Rectal smooth muscle tissue (tissue), 1 donor: Measurements from ENCODE around the gene SAP30BP.

ENCODE experiments used
- H3K27ac ChIP-seq: one replicate; pipeline ENCODE4 v1.7.0; 2013; ENCODE audit warnings: low read depth, low read length, inconsistent platforms
- H3K27me3 ChIP-seq: one replicate; pipeline ENCODE4 v1.7.0; 2013; ENCODE audit warnings: low read length; ENCODE audit not compliant: control insufficient read depth, insufficient read depth
- H3K36me3 ChIP-seq: one replicate; pipeline ENCODE4 v1.7.0; 2013; ENCODE audit warnings: low read length; ENCODE audit not compliant: control insufficient read depth, insufficient read depth
- H3K4me1 ChIP-seq: one replicate; pipeline ENCODE4 v1.7.0; 2013; ENCODE audit warnings: low read length; ENCODE audit not compliant: control insufficient read depth, insufficient read depth
- H3K4me3 ChIP-seq: one replicate; pipeline ENCODE4 v1.7.0; 2013; ENCODE audit warnings: low read length
- H3K9ac ChIP-seq: one replicate; pipeline ENCODE4 v1.7.0; 2013; ENCODE audit warnings: low read length

SAP30BP gene

DNA sequence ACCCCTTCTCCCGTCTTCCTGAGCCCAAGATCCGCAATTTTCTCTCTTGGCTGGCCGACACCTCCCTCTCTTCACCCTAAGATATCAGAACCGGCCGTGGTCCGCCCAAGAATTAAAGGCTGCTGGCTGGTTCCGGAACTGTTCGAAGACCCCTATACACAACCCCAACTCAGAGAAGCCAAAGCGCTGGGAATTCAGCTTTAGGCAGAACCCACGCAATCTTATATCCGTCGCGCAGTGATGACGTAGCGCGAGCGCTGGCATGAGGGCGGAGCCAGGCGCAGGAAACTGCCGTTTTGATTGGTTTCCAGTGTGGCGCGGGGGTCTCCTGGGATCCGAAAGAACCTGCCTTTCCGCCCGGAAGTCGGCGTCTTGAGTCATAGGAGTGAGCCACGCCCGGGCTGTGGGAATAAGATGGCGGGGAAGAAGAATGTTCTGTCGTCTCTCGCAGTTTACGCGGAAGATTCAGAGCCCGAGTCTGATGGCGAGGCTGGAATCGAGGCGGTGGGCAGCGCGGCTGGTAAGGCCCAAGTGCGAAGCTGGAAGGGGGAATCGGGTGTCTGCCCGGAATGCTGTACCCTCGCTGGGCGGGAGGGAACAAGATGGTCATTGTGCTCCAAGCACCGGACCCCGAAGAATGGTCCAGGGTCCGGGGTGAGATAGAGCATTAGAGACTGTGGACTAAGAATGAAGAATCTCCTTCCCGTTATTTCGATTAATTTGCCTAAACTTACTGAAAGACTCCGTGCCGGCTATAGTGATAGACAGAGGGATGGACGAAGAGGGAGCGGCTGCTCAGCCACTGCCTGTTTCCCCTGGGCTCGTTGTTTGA lies at the start of gene SAP30BP, which contains the start of gene RECQL5:
Gene SAP30BP (plus strand): TSS at position 380 of the 832 bp plus-strand sequence. CDS start 35 bp downstream, at position 415.
Gene RECQL5 (minus strand): TSS at position 196 of the 832 bp plus-strand sequence. CDS start 597 bp downstream, outside the sequence.
- Histone ChIP-seq H3K27me3 (no peaks in the 10 kb centered on the region), H3K27ac (peak within 1 kb of the TSS; percentile 87), H3K9ac (peak within 1 kb of the TSS; percentile 91), H3K4me3 (peak within 1 kb of the TSS; percentile 95), H3K36me3 (peaks cover 25% of the 10 kb centered on the region), H3K4me1 (peaks cover 15% of the 10 kb centered on the region)

DNA sequence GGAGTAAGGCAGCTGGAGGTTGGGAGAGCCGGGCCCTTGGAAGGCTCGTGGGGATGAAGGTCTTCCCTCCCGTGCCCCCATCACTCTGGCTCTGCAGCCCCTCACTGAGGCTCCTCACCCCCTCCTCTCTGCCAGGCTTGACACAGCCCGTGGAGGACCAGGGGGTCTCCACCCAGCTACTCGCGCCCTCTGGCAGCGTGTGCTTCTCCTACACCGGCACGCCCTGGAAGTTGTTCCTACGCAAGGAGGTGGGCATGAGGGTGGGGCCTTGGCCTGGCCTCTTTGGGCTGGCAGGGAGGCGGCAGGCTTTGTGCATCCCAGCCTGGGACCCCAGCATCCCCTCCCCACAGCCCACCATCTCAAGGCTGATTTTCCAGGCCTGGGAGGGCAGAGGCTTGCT lies 49.5 kb upstream of the SAP30BP start:
- Histone ChIP-seq H3K4me1 (no peaks in the 10 kb centered on the region), H3K9ac (no peak overlapping the region), H3K4me3 (no peak overlapping the region), H3K36me3 (peaks cover 33% of the 10 kb centered on the region), H3K27ac (no peak overlapping the region), H3K27me3 (no peaks in the 10 kb centered on the region)

DNA sequence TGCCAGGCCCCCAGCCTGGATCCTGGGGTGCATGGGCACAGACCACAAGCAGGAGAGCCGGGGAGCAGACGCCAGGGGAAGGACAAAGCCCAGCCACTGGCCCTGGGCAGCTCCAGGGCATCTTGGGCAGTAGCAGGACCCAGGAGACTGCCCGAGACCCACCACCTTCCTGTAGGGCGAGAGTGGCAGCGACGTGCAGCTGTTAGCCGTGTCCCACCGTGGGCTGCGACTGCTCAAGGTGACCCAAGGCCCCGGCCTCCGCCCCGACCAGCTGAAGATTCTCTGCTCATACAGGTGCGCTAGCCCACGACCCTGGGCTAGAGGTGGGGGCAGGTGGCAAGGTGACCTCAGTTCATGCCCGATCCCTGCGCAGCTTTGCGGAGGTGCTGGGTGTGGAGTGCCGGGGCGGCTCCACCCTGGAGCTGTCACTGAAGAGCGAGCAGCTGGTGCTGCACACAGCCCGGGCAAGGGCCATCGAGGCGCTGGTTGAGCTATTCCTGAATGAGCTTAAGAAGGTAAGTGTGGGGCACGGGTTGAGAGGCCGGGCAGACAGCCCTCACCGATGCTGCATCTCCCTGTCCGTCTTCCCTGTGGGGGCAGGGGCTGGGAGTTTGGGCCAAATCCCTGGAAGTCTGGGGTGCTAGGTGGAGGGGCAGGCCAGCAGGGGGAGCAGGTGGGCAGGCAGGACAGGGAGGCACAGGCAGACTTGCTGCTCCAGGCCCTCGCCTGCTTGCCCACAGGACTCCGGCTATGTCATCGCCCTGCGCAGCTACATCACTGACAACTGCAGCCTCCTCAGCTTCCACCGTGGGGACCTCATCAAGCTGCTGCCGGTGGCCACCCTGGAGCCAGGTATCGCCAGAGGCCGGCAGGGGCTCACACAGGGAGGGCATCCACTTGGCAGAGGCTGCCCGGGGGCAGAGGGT lies 47.4 kb upstream of the SAP30BP start:
- Histone ChIP-seq H3K27me3 (no peaks in the 10 kb centered on the region), H3K27ac (no peak overlapping the region), H3K36me3 (peaks cover 29% of the 10 kb centered on the region), H3K4me1 (no peaks in the 10 kb centered on the region), H3K9ac (no peak overlapping the region), H3K4me3 (no peak overlapping the region)

DNA sequence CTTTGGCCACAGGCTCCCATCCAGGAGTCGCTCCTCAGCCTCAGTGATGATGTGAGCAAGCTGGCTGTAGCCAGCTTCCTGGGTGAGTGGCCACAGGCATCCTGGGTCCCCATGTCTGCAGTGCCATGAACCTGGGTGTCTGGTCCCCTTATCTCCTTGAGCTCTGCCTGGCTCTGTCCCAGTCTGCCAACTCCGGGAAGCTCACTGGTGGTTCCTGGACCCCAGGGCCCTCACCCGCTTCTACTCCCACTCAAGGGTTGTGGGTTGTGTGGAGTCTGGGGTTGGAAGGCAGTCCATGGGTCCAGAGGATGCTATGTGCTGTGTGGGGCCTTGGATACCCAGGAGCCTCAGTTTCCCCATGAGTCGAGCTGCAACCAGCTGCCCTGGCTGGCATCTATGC lies 45.6 kb upstream of the SAP30BP start:
- H3K27ac ChIP-seq: no peak overlapping the region
- no peaks in the 10 kb centered on the region for H3K27me3 ChIP-seq
- H3K9ac ChIP-seq: no peak overlapping the region
- no peaks in the 10 kb centered on the region for H3K4me1 ChIP-seq
- H3K4me3 ChIP-seq: no peak overlapping the region
- H3K36me3 ChIP-seq: peaks cover 27% of the 10 kb centered on the region

DNA sequence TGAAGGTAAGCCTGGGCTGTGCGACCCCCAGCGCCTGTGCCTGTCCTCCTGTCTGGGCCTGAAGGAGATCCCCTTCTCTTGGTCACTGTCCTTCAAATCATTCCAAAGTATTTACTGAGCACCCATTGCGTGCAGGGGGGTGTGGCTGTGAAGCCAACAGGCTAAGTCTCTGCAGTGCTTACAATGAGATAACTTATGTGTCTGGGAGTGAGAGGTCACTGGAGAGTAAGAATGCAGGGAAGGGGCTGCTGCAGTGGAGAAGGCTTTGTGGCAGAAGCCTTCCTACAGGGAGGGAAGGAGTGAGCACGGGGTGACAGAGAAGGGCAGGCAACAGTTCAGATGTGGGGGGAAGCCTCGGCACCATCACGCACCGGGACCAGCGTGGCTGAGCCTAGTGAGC lies 45.1 kb upstream of the SAP30BP start:
- no peak overlapping the region for H3K4me3 ChIP-seq
- no peak overlapping the region for H3K9ac ChIP-seq
- H3K4me1 ChIP-seq: no peaks in the 10 kb centered on the region
- no peaks in the 10 kb centered on the region for H3K27me3 ChIP-seq
- no peak overlapping the region for H3K27ac ChIP-seq
- peaks cover 27% of the 10 kb centered on the region for H3K36me3 ChIP-seq

DNA sequence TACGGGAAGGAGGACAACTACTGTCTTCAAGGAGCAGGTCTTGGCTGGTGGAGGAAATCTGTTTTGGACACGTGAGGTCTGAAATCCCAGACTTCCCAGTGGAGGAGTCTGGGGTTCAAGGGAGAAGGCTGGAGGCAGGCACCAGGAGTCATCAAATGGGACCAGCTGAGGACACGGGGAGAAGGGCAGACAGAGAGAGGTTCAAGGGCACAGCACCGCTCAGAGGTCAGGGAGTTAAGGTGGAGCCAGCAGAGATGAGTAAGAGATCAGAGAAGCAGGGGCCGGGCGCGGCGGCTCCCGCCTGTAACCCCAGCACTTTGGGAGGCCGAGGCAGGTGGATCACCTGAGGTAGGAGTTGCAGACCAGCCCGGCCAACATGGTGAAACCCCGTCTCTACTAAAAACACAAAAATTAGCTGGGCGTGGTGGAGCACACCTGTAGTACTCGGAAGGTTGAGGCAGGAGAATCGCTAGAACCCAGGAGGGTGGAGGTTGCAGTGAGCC lies 44.3 kb upstream of the SAP30BP start:
- Histone ChIP-seq H3K27me3 (no peaks in the 10 kb centered on the region), H3K27ac (no peak overlapping the region), H3K4me3 (no peak overlapping the region), H3K36me3 (peaks cover 26% of the 10 kb centered on the region), H3K9ac (no peak overlapping the region), H3K4me1 (no peaks in the 10 kb centered on the region)

DNA sequence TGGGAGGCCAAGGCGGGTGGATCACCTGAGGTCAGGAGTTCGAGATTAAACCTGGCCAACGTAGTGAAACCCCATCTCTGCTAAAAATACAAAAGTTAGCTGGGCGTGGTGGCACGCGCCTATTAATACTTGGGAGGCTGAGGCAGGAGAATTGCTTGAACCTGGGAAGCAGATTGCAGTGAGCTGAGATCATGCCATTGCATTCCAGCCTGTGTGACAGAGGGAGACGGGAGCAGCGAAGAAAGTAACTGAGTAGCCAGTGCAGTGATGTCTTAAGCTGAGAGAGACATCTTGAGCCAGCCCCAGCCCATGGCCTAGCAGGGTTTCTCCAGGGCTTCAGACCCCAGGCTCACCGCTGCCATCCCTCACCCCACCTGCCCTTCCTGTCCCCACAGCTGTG lies 43.8 kb upstream of the SAP30BP start:
- no peak overlapping the region for H3K4me3 ChIP-seq
- H3K27ac ChIP-seq: no peak overlapping the region
- H3K27me3 ChIP-seq: no peaks in the 10 kb centered on the region
- H3K4me1 ChIP-seq: no peaks in the 10 kb centered on the region
- H3K36me3 ChIP-seq: peaks cover 21% of the 10 kb centered on the region
- no peak overlapping the region for H3K9ac ChIP-seq

DNA sequence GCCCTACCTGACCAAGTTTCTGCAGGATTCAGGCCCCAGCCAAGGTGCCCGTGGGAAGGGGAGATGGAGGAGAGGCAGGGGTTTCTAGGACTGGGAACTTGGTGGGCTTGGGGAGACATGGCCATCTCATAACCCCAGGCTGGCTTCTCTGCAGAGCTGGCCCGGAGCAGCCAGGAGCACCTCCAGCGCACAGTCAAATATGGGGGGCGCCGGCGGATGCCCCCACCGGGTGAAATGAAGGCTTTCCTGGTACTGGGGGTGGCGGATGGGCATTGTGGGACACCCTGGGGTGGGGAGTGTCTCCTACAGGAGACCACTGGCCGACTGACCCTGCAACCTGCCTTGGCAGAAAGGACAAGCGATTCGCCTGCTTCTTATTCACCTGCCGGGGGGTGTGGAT lies 43.1 kb upstream of the SAP30BP start:
- Histone ChIP-seq H3K9ac (no peak overlapping the region), H3K27me3 (no peaks in the 10 kb centered on the region), H3K36me3 (peaks cover 15% of the 10 kb centered on the region), H3K27ac (no peak overlapping the region), H3K4me1 (no peaks in the 10 kb centered on the region), H3K4me3 (no peak overlapping the region)

DNA sequence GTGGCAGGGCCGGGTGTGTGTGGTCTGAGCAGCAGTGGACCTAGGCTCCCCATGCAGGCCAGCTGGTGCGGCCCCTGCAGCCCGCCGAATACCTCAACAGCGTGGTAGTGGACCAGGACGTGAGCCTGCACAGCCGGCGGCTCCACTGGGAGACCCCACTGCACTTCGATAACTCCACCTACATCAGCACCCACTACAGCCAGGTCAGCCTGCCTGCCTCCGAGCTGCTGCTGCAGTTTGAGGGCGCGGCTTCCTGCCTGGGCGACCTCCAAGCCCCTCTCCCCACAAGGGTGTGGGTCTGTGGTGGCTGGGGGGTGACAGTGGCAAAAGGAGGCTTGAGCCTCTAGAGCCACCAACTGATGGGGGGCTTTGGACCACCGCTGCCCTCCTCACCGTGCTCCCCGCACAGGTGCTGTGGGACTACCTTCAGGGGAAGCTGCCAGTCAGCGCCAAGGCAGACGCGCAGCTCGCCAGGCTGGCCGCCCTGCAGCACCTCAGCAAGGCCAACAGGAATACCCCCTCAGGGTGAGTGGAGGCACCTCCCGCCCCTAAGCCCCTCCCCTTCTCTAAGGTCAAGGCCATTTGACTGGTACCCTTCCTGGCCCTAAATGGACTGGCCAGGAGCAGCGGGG lies 42.3 kb upstream of the SAP30BP start:
- Histone ChIP-seq H3K36me3 (peaks cover 12% of the 10 kb centered on the region), H3K4me3 (no peak overlapping the region), H3K27me3 (no peaks in the 10 kb centered on the region), H3K9ac (no peak overlapping the region), H3K27ac (no peak overlapping the region), H3K4me1 (no peaks in the 10 kb centered on the region)

DNA sequence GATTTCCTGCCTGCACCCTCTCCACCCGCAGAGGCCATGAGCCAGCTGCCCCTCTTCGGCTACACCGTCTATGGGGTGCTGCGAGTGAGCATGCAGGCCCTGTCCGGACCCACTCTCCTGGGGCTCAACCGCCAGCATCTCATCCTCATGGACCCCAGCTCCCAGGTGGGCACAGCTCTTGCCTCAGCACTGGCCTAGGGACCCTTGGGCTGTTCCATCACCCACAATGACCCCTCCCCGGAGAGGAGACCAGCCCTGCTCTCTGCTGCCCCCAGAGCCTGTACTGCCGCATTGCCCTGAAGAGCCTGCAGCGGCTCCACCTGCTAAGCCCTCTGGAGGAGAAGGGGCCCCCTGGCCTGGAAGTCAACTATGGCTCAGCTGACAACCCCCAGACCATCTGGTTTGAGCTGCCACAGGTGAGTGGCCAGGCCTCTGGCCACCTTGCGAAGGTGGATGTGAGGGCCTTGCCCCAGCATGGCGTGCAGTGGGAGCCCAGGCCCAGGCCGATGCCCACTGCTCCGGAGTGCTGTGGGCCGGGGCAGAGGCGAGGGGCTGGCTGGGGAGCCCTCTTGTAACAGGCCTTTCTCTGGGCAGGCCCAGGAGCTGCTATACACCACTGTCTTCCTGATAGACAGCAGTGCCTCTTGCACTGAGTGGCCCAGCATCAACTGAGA lies 41.2 kb upstream of the SAP30BP start:
- H3K4me1 ChIP-seq: no peaks in the 10 kb centered on the region
- no peak overlapping the region for H3K27ac ChIP-seq
- H3K27me3 ChIP-seq: no peaks in the 10 kb centered on the region
- no peak overlapping the region for H3K4me3 ChIP-seq
- H3K36me3 ChIP-seq: peaks cover 10% of the 10 kb centered on the region
- no peak overlapping the region for H3K9ac ChIP-seq

DNA sequence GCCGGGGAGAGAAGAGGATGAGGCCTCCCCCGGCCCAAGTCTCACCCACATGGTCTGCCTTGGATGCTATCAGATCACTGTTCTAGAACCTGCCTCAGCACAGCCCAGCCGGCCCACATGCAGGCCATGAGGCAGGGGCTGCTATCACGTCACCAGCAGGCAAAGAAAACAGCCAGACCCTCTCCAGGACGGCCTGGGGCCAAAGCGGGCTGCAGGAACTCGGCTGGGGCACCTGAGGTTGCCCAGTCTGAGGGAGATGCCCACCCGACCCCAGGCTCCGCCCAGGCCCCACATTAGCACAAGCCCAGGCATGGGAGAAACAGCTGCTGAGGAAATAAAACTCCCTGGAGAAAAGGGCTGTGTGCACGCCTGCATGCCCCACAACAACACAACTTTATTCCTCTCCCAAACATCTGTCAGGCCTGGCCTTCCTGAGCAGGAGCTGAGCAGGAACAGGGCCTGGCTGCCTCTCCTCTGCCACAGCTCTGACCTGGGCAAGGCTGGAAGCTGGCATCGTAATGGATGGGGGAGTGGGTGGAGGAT lies 40.6 kb upstream of the SAP30BP start:
- Histone ChIP-seq H3K27ac (no peak overlapping the region), H3K27me3 (no peaks in the 10 kb centered on the region), H3K4me1 (no peaks in the 10 kb centered on the region), H3K36me3 (peaks cover 9% of the 10 kb centered on the region), H3K4me3 (no peak overlapping the region), H3K9ac (no peak overlapping the region)
